Stomach (tissue), 9 donors: Measurements from ENCODE around the gene FAM24B. TPM values are rescaled to one million over a fixed set of nuclear protein-coding genes. Genes with fewer than 3 reads are reported as not detected.

ENCODE experiments used
- DNase-seq, 2 donors: peaks; one replicate each; pipeline versions ENCODE4 v3.0.0 to v3.0.0-alpha.2; 2013 to 2019
- H3K27ac ChIP-seq, 5 donors: fragments of 200-600 bp in 4 of 5; sonication (generic) in 4 of 5; one replicate each; pipeline ENCODE4 v1.5.1; 2013 to 2019; ENCODE audit warnings: mild to moderate bottlenecking in 1 of 5, moderate library complexity in 1 of 5
- H3K27me3 ChIP-seq, 3 donors: fragments of 200-600 bp; sonication (generic); one replicate each; pipeline ENCODE4 v1.5.1; 2017 to 2019; ENCODE audit warnings: mixed run types in 1 of 3
- H3K36me3 ChIP-seq, 4 donors: fragments of 200-600 bp; sonication (generic); 1 replicate in 3 of 4; 2 replicates in 1 of 4; pipeline ENCODE4 v1.5.1; 2016 to 2019
- H3K4me1 ChIP-seq, 4 donors: fragments of 200-600 bp; sonication (generic); one replicate each; pipeline ENCODE4 v1.5.1; 2016 to 2019
- H3K4me3 ChIP-seq, 4 donors: fragments of 200-600 bp; sonication (generic) in 3 of 4; one replicate each; pipeline ENCODE4 v1.5.1; 2016 to 2019; ENCODE audit warnings: mild to moderate bottlenecking in 1 of 4
- H3K9me3 ChIP-seq, 4 donors: fragments of 200-600 bp; sonication (generic); one replicate each; pipeline ENCODE4 v1.5.1; 2016 to 2019
- CTCF ChIP-seq, 7 experiments: fragments of 450-650 bp in 4 of 7; fragments of 200-600 bp in 3 of 7; sonication (generic) in 3 of 7; IDR thresholded peaks; one replicate each; pipeline ENCODE4 v1.5.1; 2016 to 2019; ENCODE audit warnings: antibody characterized with exemption in 7 of 7, control low read depth in 2 of 7, mild to moderate bottlenecking in 1 of 7
- EP300 ChIP-seq: sonication (generic); formaldehyde crosslinking; IDR thresholded peaks from one replicate; pipeline ENCODE4 v1.6.1; 2017; ENCODE audit warnings: antibody characterized with exemption
- POLR2A ChIP-seq, 4 donors: fragments of 450-650 bp; IDR thresholded peaks; one replicate each; pipeline ENCODE4 v1.6.1; 2016; ENCODE audit warnings: antibody characterized with exemption in 4 of 4, control low read depth in 2 of 4, mild to moderate bottlenecking in 1 of 4, moderate library complexity in 1 of 4
- POLR2AphosphoS5 ChIP-seq, 3 donors: sonication (generic); formaldehyde crosslinking; IDR thresholded peaks; one replicate each; pipeline ENCODE4 v1.6.1; 2016; ENCODE audit warnings: antibody characterized with exemption in 3 of 3
- WGBS, 5 donors: extraction: QIAGEN DNeasy Blood & Tissue Kit in 3 of 5; methylation state at CpG; one replicate each; pipeline versions ENCODE4 v1.1.5 to v1.1.7; 2013 to 2018; 5-methylcytosine and 5-hydroxymethylcytosine counted together
- intact Hi-C: fragments of 100-400 bp; cut with DNase I; formaldehyde crosslinking; loops from one replicate; pipeline ENCODE4 v1.15.1; 2023; ENCODE audit warnings: low total_unique reads
- polyA plus RNA-seq, 3 donors: library from polyadenylated mRNA; stranded (reverse); fragments of 200-250 nt; gene quantifications; one replicate each; pipeline ENCODE4 v1.2.3, GENCODE V29; 2013
- total RNA-seq, 5 donors: library from RNA; depleted of rRNA; stranded (reverse); fragments of >200 nt; gene quantifications; one replicate each; pipeline versions ENCODE4 v1.1.0 to v1.2.3, GENCODE V29; 2014 to 2016
- donor health status: healthy with polysubstance abuse.
- donor health status: Bipolar disorder and iron deficiency.
- donor health status: healthy.

The FAM24B gene
- total and polyA plus RNA-seq, 8 donors, result 2.0 to 4.5 (median 3.4) TPM; not detected in 2

GRCh38 chr10:122864901-122865300, 14.5 kb downstream of the FAM24B start:
- 87 to 94% (median 90%) methylated on average over 1 of the region's 1 CpG for whole genome bisulfite sequencing, 5 donors
- TF ChIP-seq POLR2AphosphoS5 (IDR thresholded peaks at IDR 0.05) (no peak), POLR2A (IDR thresholded peaks at IDR 0.05) (no peak), CTCF (IDR thresholded peaks at IDR 0.05) (no peak), EP300 (no peak)
- no peak for DNase-seq
- intact Hi-C loops, result no loop called here
- peaks cover 0 to 11% (median 0%) of the 10 kb centered on the region in 4 donors for H3K4me1 ChIP-seq
- H3K27ac ChIP-seq, result no peak overlapping the region
- H3K4me3 ChIP-seq, result no peak overlapping the region
- no peaks in the 10 kb centered on the region for H3K9me3 ChIP-seq
- no peaks in the 10 kb centered on the region for H3K36me3 ChIP-seq
- no peaks in the 10 kb centered on the region for H3K27me3 ChIP-seq

- Histone ChIP-seq H3K27ac (no peak overlapping the region), H3K4me3 (no peak overlapping the region), H3K4me1 (peaks cover 0 to 11% (median 0%) of the 10 kb centered on the region in 4 donors), H3K9me3 (no peaks in the 10 kb centered on the region), H3K27me3 (no peaks in the 10 kb centered on the region), H3K36me3 (no peaks in the 10 kb centered on the region)
- no peak for DNase-seq
- TF ChIP-seq CTCF (IDR thresholded peaks at IDR 0.05) (no peak), POLR2A (IDR thresholded peaks at IDR 0.05) (no peak), EP300 (no peak), POLR2AphosphoS5 (IDR thresholded peaks at IDR 0.05) (no peak)
- 92 to 98% (median 95%) methylated on average over 2 of the region's 2 CpGs for WGBS, 5 donors
- intact Hi-C loops, result no loop called here
These were observed 15.2 kb downstream of the FAM24B start for GRCh38 chr10:122864194-122864592.

GRCh38 chr10:122863216-122864193, 15.9 kb downstream of the FAM24B start:
- TF ChIP-seq EP300, result no peak
- no peak for TF ChIP-seq CTCF (IDR thresholded peaks at IDR 0.05)
- no peak for TF ChIP-seq POLR2AphosphoS5 (IDR thresholded peaks at IDR 0.05)
- no peak for TF ChIP-seq POLR2A (IDR thresholded peaks at IDR 0.05)
- no peaks in the 10 kb centered on the region for H3K27me3 ChIP-seq
- no peak for DNase-seq
- no peak overlapping the region for H3K4me3 ChIP-seq
- peaks cover 0 to 11% (median 0%) of the 10 kb centered on the region in 4 donors for H3K4me1 ChIP-seq
- H3K27ac ChIP-seq, result no peak overlapping the region
- no peaks in the 10 kb centered on the region for H3K9me3 ChIP-seq
- H3K36me3 ChIP-seq, result peaks cover 0 to 1% (median 0%) of the 10 kb centered on the region in 4 donors
- intact Hi-C loops, result no loop called here
- 92 to 97% (median 97%) methylated on average over 2 of the region's 2 CpGs for WGBS, 5 donors

- Histone ChIP-seq H3K27me3 (no peaks in the 10 kb centered on the region), H3K36me3 (peaks cover 0 to 3% (median 0%) of the 10 kb centered on the region in 4 donors), H3K27ac (no peak overlapping the region), H3K4me3 (no peak overlapping the region), H3K4me1 (peaks cover 0 to 6% (median 0%) of the 10 kb centered on the region in 4 donors), H3K9me3 (no peaks in the 10 kb centered on the region)
- no peak for TF ChIP-seq POLR2A (IDR thresholded peaks at IDR 0.05)
- no peak for TF ChIP-seq POLR2AphosphoS5 (IDR thresholded peaks at IDR 0.05)
- TF ChIP-seq CTCF (IDR thresholded peaks at IDR 0.05), result no peak
- no peak for TF ChIP-seq EP300
- intact Hi-C loops, result no loop called here
- DNase-seq, result no peak
- WGBS, 5 donors, result 29 to 47% (median 43%) methylated on average over 1 of the region's 1 CpG
These were observed 17.6 kb downstream of the FAM24B start for GRCh38 chr10:122861711-122862161.
